Activated T-cell treated with anti-CD3 and anti-CD28 coated beads, Interleukin-2, amount 50 U/mL, for 72 hours (primary cell): ENCODE results near the gene RNF214. TPM values are rescaled to one million over a fixed set of nuclear protein-coding genes. Genes with fewer than 3 reads are reported as not detected.
"Not testable (repeated sequence)": the region's sequence is repeated elsewhere in the genome, so short reads cannot be mapped to it uniquely, and the experiment has no call there.

Source experiments
- ATAC-seq, 2 donors: fragments of 150-1000 bp; cut with Tn5 transposase; replicated peaks in 1 of 2; 2 replicates each; pipeline ENCODE4 v1.10.0; 2021; ENCODE audit warnings: moderate library complexity in 2 of 2, mild to moderate bottlenecking in 1 of 2
- DNase-seq, 2 donors: peaks; one replicate each; pipeline ENCODE4 v3.0.0; 2021 to 2022; ENCODE audit warnings: mixed read lengths in 1 of 2
- H3K27ac Mint-ChIP-seq: one replicate; pipeline ENCODE4 v1.8.0; 2022; ENCODE audit warnings: mild to moderate bottlenecking, moderate library complexity, mixed read lengths
- H3K27me3 Mint-ChIP-seq: one replicate; pipeline ENCODE4 v1.8.0; 2022; ENCODE audit warnings: low read depth, mixed read lengths
- H3K36me3 Mint-ChIP-seq, 2 donors: one replicate each; pipeline ENCODE4 v1.8.0; 2022; ENCODE audit warnings: mixed read lengths in 2 of 2, mild to moderate bottlenecking in 1 of 2; ENCODE audit not compliant: insufficient read depth in 2 of 2
- H3K4me1 Mint-ChIP-seq: one replicate; pipeline ENCODE4 v1.8.0; 2022; ENCODE audit warnings: low read depth, mixed read lengths
- H3K4me3 Mint-ChIP-seq, 2 donors: one replicate each; pipeline ENCODE4 v1.8.0; 2022; ENCODE audit warnings: mild to moderate bottlenecking in 2 of 2, mixed read lengths in 2 of 2, moderate library complexity in 2 of 2
- H3K9me3 Mint-ChIP-seq, 2 donors: one replicate each; pipeline ENCODE4 v1.8.0; 2022; ENCODE audit warnings: mixed read lengths in 2 of 2
- total RNA-seq, 2 donors: library from RNA; stranded (reverse); gene quantifications; one replicate each; pipeline ENCODE4 v1.2.3, GENCODE V29; 2022

RNF214 gene
- 10 to 100 TPM; 30.7 to 33.5 TPM for total RNA-seq

DNA sequence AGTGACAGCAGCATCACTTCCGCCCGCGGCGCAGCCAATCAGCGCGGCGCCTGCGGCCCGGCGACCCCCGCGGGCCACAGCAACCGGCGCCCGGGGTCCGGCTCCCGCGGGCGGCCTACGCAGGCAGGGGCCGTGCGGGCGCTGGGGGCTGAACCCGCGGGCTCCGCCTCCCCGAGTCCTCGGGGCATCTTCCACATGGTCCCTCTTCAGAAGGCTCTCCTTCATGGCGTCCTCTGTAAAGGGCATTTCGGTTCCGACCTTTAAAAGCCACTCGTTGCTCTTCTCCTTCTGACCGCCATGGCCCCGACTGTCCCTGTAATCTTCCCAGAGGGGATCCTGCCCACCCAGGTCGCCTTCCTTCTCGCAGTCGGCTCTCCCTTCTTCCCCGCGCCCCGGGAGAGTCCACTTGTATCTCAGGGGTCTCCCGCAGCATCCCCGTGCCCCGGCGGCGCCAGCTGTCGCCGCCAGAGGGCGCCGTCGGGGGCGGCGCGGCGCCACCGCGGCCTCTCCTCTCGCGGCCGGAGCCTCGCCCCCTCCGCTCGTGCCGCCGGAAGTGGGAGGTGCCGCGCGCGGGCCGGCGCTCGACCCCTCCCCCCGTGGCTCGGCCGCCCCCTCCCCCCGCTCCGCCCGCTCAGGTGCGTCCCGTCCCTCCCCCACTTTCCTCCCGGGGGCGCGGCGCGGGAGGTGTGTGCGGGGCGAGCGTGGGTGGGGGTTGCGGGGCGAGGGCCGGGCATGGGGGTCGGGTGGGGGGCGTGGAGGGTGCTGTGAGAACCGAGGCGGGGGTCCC lies at the start of gene RNF214:
Gene RNF214 (plus strand): TSS at position 580 of the 787 bp plus-strand sequence. CDS start 1,602 bp downstream, outside the sequence.
- H3K4me1 Mint-ChIP-seq, result peaks cover 48% of the 10 kb centered on the region

GRCh38 chr11:117183178-117183577 lies 49.3 kb upstream of the RNF214 start:
- not testable (repeated sequence) for H3K4me3 Mint-ChIP-seq, H3K9me3 Mint-ChIP-seq, H3K27me3 Mint-ChIP-seq, H3K27ac Mint-ChIP-seq, ATAC-seq, DNase-seq, H3K36me3 Mint-ChIP-seq
- peaks cover 23% of the 10 kb centered on the region for H3K4me1 Mint-ChIP-seq

More for the DNA sequence above, at the start of gene RNF214:
- DNase-seq (peak; percentile 78 to 87), ATAC-seq (peak; percentile 72 to 74)
- no peaks in the 10 kb centered on the region for H3K27me3 Mint-ChIP-seq
- H3K9me3 Mint-ChIP-seq, result no peaks in the 10 kb centered on the region
- H3K27ac Mint-ChIP-seq, result peak within 1 kb of the TSS; percentile 95
- H3K36me3 Mint-ChIP-seq, result peaks cover 12 to 29% of the 10 kb centered on the region in 2 donors
- H3K4me3 Mint-ChIP-seq, result peak within 1 kb of the TSS; percentile 89 to 95

GRCh38 chr11:117183724-117184349 lies 48.6 kb upstream of the RNF214 start:
- Mint-ChIP-seq H3K27me3 (no peaks in the 10 kb centered on the region), H3K27ac (no peak overlapping the region), H3K4me3 (no peak overlapping the region), H3K4me1 (peaks cover 20% of the 10 kb centered on the region), H3K36me3 (peaks cover 0 to 3% of the 10 kb centered on the region in 2 donors), H3K9me3 (no peaks in the 10 kb centered on the region)
- no peak for ATAC-seq
- no peak for DNase-seq

- Mint-ChIP-seq H3K9me3 (no peaks in the 10 kb centered on the region), H3K4me3 (no peak overlapping the region), H3K27me3 (no peaks in the 10 kb centered on the region), H3K36me3 (peaks cover 0 to 1% of the 10 kb centered on the region in 2 donors), H3K27ac (no peak overlapping the region), H3K4me1 (peaks cover 4% of the 10 kb centered on the region)
- no peak for DNase-seq
- no peak for ATAC-seq
These were observed 46.6 kb upstream of the RNF214 start for GRCh38 chr11:117185736-117186430.

- Mint-ChIP-seq H3K9me3 (no peaks in the 10 kb centered on the region), H3K36me3 (peaks cover 0 to 1% of the 10 kb centered on the region in 2 donors), H3K4me3 (no peak overlapping the region), H3K27me3 (no peaks in the 10 kb centered on the region), H3K27ac (no peak overlapping the region), H3K4me1 (no peaks in the 10 kb centered on the region)
- DNase-seq, result no peak
- no peak for ATAC-seq
These were observed 46.1 kb upstream of the RNF214 start for GRCh38 chr11:117186431-117186761.

- Mint-ChIP-seq H3K4me3 (no peak overlapping the region), H3K27ac (no peak overlapping the region), H3K9me3 (no peaks in the 10 kb centered on the region), H3K4me1 (no peaks in the 10 kb centered on the region), H3K36me3 (peaks cover 0 to 1% of the 10 kb centered on the region in 2 donors), H3K27me3 (no peaks in the 10 kb centered on the region)
- no peak for ATAC-seq
- DNase-seq, result no peak
These were observed 45.5 kb upstream of the RNF214 start for GRCh38 chr11:117187007-117187406.

DNA sequence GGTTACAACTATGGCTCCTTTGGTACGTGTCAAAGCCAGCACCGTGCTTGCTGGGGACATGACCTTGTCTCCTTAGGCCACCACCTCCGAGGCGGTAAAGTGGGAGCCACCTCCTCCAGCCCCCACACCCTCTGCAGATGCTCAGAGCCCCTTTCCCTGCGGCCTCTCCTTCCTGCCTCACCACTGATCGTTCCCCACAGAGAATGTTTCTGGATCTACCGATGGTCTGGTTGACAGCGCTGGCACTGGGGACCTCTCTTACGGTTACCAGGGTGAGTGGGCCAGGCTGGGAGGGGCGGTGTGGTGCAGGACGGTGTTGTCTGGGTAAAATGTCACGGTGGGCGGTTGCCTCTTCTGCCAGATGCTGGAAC lies 45.1 kb upstream of the RNF214 start:
- Mint-ChIP-seq H3K4me3 (no peak overlapping the region), H3K27me3 (no peaks in the 10 kb centered on the region), H3K27ac (no peak overlapping the region), H3K36me3 (peaks cover 0 to 3% of the 10 kb centered on the region in 2 donors), H3K4me1 (no peaks in the 10 kb centered on the region), H3K9me3 (no peaks in the 10 kb centered on the region)
- no peak for DNase-seq
- ATAC-seq, result no peak

DNA sequence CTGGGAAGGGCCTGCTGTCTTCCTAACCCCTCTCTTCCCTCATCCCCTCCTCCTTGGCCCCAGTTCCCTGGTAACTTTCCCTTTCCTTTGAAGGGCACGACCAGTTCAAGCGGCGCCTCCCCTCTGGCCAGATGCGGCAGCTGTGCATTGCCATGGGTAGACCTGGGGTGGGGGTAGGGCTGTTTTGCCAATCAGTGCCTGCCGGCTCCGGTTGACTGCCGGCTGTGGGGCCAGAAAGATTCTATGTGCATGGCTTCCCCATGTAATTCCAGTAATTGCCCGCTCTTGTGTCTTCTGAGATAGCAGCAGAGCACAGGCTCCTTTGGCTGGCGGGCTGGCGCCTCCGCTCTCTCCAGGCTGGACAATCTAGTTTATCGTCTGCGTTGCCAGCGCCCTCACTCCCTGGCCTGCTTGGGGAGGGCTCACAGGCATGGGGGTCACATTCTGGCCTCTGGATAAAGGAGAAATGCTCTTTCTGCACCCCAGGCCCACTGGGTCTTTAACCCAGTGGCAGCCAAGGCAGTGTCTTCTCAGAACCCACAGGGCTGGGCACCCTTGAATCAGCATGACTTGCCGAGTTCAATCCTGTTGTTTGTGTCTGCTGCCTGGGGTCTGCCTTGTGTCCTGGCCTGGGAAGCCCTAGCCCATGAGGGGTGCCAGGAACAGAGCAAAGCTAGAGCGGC lies 44.5 kb upstream of the RNF214 start:
- Mint-ChIP-seq H3K9me3 (no peaks in the 10 kb centered on the region), H3K27ac (no peak overlapping the region), H3K4me1 (no peaks in the 10 kb centered on the region), H3K4me3 (no peak overlapping the region), H3K27me3 (no peaks in the 10 kb centered on the region), H3K36me3 (peaks cover 0 to 3% of the 10 kb centered on the region in 2 donors)
- no peak for DNase-seq
- no peak for ATAC-seq

DNA sequence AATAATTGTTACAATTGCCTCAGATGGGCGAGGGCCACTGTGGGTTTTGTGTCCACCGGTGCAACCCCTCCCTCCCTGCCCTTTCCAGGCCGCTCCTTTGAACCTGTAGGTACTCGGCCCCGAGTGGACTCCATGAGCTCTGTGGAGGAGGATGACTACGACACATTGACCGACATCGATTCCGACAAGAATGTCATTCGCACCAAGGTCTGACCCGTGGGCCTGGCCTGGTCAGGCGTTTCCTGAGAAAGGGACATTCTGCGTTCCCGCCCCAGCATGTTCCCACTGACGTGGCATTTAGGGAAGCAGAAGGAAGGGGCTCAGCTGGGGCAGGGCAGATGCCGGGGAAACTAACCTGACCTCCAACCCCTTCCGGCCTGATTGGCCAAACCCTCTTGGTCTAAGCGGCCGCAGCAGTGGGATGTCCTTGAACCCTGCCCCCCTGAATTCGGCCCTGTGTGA lies 43.8 kb upstream of the RNF214 start:
- H3K4me1 Mint-ChIP-seq, result no peaks in the 10 kb centered on the region
- no peak overlapping the region for H3K4me3 Mint-ChIP-seq
- peaks cover 0 to 4% of the 10 kb centered on the region in 2 donors for H3K36me3 Mint-ChIP-seq
- DNase-seq (no peak), ATAC-seq (no peak)
- H3K27me3 Mint-ChIP-seq, result no peaks in the 10 kb centered on the region
- no peak overlapping the region for H3K27ac Mint-ChIP-seq
- H3K9me3 Mint-ChIP-seq, result no peaks in the 10 kb centered on the region

DNA sequence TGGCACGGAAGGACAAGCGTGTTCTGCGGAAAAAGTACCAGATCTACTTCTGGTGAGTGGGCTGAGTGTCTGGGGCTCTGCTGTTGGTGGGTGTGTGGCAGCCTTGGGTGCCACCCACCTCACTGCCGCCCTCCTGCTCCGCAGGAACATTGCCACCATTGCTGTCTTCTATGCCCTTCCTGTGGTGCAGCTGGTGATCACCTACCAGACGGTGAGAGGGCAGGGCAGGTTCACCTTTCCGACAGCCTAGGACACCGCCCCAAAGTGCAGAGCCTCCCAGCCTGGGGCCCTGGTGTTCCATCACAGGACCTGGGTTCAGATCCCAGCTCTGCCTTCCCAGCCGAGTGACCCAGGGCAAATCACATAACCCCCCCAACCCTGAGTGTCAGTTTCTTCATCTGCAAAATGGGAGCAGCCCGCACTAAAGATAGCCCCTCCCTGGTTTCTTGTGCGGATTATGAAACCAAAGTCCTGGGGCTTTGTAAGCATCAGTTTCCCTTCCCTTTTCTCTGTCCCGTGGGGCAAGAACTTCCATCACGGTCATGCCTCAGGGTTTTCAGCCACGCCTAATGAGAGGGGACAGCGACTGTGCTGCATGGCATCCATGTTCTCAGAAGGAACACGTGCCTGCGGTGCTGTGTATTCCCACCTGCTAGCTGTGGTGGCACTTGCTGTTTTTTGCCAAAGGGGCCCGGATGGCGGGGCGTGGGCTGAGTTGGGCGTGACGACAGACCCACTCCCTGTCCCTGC lies 43.1 kb upstream of the RNF214 start:
- ATAC-seq, result no peak
- H3K27ac Mint-ChIP-seq, result no peak overlapping the region

GRCh38 chr11:117189941-117190544 lies 42.4 kb upstream of the RNF214 start:
- DNase-seq (no peak), ATAC-seq (no peak)
- Mint-ChIP-seq H3K27ac (no peak overlapping the region), H3K4me3 (no peak overlapping the region), H3K4me1 (no peaks in the 10 kb centered on the region), H3K9me3 (no peaks in the 10 kb centered on the region), H3K27me3 (no peaks in the 10 kb centered on the region), H3K36me3 (peaks cover 0 to 4% of the 10 kb centered on the region in 2 donors)

More for the DNA sequence above, 43.1 kb upstream of the RNF214 start:
- Mint-ChIP-seq H3K27me3 (no peaks in the 10 kb centered on the region), H3K4me1 (no peaks in the 10 kb centered on the region), H3K9me3 (no peaks in the 10 kb centered on the region), H3K4me3 (no peak overlapping the region), H3K36me3 (peaks cover 0 to 4% of the 10 kb centered on the region in 2 donors)
- DNase-seq, result no peak
